GM15510 (cell line): Measurements from ENCODE around the gene BICC1.

Experiments used
- POLR2A ChIP-seq: IDR thresholded peaks from 3 replicates; pipeline ENCODE4 v1.6.1; 2011; ENCODE audit warnings: borderline replicate concordance; ENCODE audit not compliant: insufficient read length; ENCODE audit errors: extremely low read depth

BICC1 gene

DNA sequence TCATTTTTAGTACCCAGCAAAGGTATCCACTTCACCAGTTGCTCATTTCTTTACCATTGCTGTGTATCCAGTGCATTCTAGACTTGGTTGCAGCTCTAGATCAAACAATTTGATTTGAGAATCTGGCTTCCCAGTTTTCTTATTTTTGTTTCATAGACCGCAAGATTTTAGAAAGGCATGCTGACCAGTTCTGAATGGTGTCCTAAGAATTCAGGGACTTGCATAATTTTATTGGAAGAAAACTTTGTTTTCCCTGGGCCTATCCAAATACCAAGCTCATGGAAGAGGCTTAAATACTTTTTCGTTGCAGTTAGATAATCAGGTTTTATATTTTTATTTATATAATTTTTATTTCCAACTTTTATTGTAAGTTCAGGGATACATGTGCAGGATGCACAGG is 58.3 kb downstream of the BICC1 start:
- no peak for TF ChIP-seq POLR2A

DNA sequence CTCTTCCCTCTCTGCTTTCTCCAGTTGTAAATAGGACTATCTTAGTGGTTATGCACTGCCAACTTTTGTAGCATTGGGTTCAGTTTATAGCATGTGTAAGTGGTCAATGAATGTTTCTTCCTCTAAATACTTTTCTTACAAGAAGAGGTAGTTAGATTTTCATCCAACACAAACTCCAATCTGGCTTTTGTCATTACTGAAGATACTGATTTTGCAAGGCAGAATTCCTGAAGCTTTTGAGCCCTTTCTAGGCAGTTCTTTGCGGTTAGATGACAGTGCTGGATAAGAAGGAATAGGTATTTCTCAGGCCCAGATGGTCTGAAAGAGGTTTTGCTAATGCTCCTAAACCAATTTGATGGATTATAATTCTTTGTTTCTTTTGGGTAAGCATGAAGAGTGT is 60.5 kb downstream of the BICC1 start:
- no peak for TF ChIP-seq POLR2A

DNA sequence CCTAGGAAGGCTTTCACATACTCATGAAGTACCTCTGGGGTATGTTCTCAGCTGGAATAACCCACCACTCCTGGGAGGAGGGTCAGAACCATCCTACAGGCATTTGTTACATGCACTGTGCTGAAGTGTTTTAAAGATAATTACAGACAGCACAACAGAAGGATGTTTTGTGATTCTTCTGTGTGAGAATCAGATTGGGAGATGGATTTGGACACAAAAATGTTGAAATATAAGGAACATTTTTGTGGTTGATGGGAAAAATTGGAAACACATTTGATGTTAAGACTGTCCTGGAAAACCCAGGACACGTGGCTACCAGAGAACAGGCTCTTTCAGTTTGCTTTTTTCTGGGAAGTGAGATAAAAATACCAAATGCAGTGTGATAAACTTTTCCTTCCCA is 61.4 kb downstream of the BICC1 start:
- TF ChIP-seq POLR2A = no peak

DNA sequence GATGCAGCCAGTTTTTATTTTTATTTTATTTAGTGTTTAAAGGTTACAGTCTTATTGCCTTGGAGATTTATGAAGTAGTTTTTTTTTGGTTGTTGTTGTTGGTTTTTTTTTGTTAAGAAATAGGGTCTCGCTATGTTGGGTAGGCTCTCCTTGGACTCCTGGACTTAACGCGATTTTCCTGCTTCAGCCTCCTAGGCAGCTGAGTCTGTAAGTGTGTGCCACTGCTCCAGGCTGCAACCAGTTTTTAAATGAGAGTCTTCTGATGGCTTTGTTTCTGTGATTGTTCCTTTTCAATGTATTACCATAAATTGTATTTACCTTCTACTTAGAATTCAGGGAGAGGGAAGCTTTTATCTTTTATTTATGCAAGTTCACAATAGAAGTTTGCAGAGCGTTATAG is 62.8 kb downstream of the BICC1 start:
- no peak for TF ChIP-seq POLR2A

DNA sequence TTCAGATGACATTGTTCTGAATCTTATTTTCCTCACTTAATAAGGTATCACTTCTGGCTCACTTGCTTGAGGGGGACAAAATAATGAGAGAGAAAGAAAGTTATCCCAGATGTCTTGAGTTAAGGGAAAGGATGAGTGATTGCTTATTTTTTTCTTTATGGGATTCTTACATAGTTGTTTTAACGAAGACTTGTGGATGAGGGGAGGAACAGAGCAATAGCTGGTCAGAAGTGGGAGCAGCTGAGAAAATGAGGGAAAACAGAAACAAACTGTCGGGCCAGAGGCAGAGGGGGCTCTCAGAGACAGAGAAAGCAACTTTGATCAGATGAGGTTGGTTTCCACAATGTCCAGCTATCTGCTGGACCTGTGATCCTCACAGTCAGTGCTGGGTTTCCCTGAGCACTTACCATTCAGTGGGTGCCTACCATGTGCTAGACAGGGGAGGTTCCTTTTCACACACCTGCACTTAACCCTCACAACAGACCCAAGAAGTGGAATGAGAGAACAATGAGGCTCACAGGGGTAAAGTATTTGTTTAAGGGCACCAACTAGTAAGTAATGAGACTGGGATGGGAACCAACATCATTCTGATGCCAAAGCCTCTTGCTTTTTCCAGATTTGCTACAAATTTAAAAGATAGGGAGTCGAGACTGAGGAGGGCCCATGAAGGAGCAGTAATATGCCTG is 64.2 kb downstream of the BICC1 start:
- TF ChIP-seq POLR2A = no peak

DNA sequence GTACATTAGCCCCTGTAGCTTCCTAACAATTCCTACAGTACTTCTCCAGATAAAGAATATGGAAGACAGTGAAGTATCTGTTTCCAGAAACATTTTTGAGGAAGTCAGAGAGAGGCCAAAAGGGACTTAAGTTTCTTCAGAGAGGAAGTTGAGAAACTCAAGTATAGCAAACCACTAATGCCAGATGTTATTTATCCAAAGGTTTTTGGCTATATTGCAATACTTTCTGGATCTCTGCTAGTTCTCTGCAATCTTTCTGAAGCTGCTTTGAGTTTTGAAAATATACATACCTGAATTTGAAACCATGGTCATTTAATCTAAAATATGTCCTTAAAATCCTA is 64.7 kb downstream of the BICC1 start:
- TF ChIP-seq POLR2A = no peak

DNA sequence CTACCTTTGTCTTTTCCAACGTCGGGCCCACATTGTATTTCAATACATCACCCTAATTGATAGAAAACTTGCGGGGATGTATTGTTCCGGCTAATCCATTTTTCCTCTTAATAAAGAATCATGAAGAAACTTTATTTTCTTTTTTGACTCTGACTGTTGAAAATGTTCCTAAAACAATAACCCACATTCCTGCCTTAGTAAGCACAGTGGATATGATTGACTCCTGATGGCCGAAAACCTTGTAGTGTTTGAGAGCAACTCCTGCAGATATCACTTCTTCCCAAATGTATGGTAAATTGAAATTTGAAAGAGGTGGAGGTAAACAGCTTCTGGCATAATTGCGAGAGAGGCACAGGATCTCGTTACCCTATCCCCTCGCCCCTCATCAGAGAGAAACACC is 65.7 kb downstream of the BICC1 start:
- TF ChIP-seq POLR2A = no peak

DNA sequence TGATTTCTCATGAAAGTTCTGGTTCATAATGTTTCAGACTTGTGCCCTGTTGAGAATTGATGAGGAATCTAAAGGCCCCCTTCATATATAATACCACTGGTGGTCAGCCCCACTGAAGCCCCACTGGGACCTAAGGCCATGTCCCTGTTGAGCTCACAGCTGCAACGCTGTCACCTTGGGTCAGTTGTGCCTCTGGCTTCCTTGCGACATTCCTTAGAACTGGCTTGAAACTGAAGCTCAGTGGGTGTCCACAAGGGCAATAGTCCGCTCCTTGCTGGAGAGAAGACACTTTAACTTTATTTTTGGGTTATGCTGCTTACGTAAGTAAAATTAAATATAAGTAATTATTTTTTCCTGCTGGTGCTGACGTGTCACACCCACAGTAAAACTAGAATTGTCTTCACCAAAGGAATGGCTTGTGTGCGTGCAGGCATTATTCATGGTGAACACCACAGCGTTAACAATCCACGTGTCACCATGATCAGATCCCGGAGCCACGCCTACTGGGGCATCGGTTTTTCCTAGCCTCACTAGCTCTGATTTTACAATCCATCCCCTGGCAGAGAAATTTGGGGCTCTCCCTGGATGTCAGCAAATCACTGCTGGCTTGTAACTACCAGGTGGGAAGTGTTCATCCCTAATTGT is 66.5 kb downstream of the BICC1 start:
- TF ChIP-seq POLR2A = no peak

DNA sequence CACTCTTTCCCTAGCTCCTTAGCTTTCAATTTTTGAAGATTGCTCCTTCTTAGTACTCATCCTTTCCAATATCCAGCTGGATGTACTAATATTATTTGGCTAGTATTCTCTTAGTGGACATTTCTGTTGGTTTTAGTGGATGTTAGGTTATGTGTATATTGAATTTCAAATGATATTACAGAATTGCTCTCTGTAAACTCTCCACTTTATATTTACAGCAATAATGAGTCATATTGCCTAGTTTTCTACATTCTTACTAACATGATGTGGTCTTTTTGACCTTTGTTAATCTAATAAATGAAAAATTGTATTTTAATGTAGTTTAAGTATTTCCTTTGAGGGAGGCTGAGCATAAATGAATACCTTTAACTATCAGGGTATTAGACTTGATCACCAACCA is 69.4 kb downstream of the BICC1 start:
- TF ChIP-seq POLR2A = no peak

DNA sequence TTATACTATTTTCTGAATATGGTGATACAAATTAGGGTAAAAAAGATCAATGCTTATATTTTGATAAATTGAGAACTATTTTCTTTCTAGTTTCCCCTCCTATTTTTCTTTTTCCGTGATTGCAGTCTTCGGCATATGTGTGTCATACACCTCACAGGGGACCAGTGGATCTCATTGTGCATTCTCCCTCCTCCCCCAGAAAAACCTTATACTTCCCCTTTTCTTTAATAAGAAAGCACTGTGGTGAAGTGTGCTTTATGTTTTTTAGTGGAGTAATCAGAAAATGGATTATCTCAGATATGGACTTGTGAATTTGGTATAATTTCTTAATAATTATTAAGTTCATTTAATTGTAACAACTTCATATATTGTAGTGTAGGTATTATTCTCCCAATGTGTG is 72.8 kb downstream of the BICC1 start:
- TF ChIP-seq POLR2A = no peak

DNA sequence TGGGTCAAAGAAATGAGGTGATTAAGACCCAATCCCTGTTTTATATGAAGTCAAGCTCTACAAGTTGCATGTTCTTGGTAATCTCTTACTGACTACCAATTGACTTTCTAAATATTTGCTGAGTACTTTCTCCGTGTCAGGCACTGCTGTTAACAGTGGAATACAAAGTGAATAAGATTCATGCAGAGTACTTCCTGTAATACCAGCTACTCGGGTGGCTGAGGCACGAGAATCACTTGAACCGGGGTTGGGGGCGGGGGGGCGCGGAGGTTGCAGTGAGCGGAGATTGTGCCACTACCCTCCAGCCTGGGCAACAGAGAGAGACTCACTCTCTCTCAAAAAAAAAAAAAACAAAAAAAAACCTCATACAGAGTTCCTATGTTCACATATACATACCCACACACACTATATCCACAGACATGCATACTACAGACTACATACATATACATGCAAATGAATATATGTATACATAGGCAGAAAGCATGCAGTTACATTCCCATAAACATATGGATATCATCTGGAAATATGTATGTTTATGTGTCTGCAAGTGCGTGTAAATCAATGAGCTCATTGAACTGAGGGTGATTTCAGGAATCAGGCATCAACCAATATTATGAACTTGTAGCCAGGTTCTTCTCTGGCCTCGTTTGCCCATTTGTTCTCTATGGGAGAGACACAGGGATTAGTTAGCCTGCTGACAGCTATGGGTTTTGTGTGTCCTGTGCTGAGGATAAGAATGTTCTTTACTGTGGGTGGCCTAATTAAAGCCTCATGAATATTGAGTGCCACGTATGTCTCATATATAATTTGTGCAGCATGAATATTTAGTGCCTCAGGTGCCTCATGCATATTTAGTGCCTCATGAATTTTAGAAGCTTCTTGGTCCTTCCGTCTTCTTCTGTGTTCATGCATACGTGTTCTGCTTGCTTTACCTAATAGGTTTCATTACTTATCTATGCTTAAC is 73.9 kb downstream of the BICC1 start:
- TF ChIP-seq POLR2A = no peak

DNA sequence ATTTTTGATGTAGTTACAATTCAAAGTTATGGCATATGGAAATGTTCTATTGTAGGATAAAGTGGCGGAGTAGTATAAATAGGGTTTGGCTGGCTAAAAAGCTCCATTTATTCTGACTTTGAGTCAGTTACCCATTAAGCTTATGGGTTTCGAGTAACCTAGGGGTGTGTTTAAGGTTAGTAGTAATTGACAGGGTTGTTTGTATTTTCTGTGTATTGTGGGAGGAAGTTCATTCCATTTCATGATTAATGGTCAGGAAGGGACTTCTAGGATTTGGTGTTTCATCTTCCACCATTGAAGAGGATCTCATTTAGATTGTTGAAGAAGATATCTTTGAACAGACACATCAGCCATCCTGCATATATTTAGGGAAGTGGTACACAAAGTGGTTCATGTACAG is 75.0 kb downstream of the BICC1 start:
- no peak for TF ChIP-seq POLR2A

DNA sequence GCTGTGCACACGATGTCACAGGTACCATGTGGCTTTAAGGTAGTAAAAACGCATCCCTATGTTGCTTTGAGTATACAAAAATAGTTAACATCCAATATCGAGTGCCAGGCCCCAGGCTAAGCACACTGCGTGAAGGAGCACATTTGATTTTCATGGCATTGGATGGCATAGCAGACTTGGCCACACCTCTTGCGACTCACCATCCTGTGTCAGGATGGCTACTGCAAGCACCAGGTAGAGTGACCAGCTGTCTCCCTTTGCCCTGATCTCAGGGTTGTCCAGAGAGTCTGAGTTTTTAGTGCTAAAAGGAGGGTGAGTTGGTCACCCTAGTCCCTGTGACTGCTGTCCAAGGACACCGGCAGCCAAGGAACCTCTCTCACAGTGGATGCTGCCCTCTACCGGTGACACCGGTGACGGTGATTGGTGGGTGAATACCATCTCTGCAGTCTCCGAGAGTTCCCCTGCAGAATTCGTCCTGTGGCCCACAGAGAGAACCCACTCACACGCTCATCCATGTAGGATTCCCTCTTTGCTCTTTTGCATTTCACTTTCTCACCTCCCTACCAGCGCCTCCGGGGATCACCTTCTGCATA is 76.1 kb downstream of the BICC1 start:
- TF ChIP-seq POLR2A = no peak

DNA sequence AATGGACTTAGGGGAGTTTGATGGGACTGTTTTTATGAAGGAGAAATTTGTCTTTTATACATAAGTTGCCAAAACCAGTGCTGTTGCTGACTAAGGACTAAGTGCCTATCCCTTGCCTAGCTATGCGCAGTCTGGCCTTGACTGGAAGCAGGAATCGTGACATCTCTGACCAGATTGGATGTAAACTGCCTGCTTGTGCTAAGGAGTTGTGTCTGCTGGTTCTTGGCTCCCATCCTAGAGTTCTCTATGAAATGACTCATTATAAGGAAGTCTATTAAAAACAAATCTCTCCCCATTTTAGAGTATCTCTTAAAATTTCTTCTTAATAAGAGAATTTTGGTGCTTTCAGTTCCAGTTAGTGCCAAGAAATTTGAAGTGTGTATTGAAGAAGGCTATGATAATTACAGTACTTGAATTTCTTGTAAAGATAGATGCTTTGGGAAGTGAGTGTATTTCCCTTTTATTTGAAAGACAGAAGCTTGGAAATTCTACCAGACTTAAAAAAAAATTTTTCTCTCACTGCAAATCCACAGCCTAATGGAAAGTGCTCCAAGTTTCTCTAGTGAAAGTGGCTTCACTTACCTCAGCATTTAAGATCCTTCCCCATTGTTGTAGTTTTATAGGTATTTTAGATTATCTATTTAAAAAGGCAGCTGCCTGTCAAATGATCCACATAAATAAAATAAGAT is 77.6 kb downstream of the BICC1 start:
- TF ChIP-seq POLR2A = no peak

DNA sequence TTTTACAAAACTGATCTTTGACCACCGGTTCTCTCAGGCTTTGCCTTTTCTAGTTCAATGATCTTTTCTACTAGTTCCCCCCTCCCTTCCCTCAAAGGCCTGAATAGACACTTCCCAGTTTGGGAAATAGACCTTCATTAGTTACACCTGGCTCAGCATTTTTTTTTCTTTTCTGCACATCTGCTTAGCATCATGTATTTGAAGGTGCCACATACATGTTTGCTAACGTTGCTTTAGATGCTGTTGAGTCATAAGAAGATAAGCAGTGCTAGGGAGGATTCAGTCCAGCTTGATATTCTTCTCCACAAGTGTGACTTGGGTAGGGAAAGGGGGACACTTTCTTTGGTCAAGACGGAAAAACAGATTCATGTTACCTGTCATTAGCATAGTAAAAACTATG is 78.3 kb downstream of the BICC1 start:
- no peak for TF ChIP-seq POLR2A
